ENCODE results near the gene RAP1GAP.

DNA sequence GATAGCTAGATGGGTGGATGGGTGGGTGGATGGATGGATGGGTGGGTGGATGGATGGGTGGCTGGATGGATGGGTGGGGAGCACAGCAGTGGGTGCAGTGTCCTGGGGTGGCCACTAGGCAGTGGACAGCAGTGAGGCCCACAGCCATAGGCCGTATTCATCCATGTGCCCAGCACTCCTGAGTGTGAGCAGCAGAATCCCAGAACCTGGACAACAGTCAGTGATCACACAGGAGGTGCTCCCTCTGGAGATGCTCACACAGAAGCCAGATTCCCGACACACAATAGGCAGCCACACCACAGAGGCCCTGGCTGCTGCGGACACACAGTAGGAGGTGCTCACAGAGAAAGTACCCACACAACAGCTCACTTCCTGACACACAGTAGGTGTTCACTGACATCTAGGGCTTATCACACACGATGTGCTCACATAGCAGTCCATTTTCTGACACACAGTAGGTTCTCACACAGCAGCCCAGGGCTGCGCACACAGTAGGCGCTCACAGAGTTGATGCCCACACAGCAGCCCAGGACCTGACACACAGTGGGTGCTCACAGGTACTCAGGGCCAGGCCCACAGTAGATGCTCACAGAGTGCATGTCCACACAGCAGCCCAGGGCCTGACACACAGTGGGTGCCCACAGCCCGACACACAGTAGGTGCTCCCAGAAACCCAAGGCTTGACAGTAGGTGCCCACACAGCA, 64.0 kb downstream of the RAP1GAP start:
- TF ChIP-seq POLR2A (IDR thresholded peaks at IDR 0.05), result no peak
- TF ChIP-seq, protein P1, sequence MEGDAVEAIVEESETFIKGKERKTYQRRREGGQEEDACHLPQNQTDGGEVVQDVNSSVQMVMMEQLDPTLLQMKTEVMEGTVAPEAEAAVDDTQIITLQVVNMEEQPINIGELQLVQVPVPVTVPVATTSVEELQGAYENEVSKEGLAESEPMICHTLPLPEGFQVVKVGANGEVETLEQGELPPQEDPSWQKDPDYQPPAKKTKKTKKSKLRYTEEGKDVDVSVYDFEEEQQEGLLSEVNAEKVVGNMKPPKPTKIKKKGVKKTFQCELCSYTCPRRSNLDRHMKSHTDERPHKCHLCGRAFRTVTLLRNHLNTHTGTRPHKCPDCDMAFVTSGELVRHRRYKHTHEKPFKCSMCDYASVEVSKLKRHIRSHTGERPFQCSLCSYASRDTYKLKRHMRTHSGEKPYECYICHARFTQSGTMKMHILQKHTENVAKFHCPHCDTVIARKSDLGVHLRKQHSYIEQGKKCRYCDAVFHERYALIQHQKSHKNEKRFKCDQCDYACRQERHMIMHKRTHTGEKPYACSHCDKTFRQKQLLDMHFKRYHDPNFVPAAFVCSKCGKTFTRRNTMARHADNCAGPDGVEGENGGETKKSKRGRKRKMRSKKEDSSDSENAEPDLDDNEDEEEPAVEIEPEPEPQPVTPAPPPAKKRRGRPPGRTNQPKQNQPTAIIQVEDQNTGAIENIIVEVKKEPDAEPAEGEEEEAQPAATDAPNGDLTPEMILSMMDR (IDR thresholded peaks at IDR 0.05 in 4 of 5, conservative IDR thresholded peaks at IDR 0.05 in 1 of 5), result no peak

Measured in gastrocnemius medialis (tissue), 4 donors.